GM10248 (cell line): ENCODE results near the gene CHP2.

Experiments used
- CTCF ChIA-PET: fragments of 300-600 bp; sonication (Branson Sonifier 250); formaldehyde crosslinking; extraction: SDS; loops from one replicate; lab custom pipeline; 2021; ENCODE audit warnings: antibody characterized with exemption; lab: Yijun Ruan, JAX
- POLR2A ChIA-PET: fragments of 350-650 bp; sonication (Branson Sonifier 250); formaldehyde crosslinking; extraction: SDS; loops from one replicate; lab custom pipeline; 2020; ENCODE audit warnings: antibody characterized with exemption; lab: Yijun Ruan, JAX
- DNase-seq: peaks from one replicate; pipeline ENCODE4 v3.0.0; 2012; ENCODE audit errors: extremely low spot score
- TF ChIP-seq, protein P1 (sequence below): IDR thresholded peaks from 2 replicates; pipeline ENCODE4 v1.5.1; 2012; ENCODE audit warnings: mild to moderate bottlenecking, low read depth; ENCODE audit errors: extremely low read depth, missing control alignments, control extremely low read depth

CHP2 gene

DNA sequence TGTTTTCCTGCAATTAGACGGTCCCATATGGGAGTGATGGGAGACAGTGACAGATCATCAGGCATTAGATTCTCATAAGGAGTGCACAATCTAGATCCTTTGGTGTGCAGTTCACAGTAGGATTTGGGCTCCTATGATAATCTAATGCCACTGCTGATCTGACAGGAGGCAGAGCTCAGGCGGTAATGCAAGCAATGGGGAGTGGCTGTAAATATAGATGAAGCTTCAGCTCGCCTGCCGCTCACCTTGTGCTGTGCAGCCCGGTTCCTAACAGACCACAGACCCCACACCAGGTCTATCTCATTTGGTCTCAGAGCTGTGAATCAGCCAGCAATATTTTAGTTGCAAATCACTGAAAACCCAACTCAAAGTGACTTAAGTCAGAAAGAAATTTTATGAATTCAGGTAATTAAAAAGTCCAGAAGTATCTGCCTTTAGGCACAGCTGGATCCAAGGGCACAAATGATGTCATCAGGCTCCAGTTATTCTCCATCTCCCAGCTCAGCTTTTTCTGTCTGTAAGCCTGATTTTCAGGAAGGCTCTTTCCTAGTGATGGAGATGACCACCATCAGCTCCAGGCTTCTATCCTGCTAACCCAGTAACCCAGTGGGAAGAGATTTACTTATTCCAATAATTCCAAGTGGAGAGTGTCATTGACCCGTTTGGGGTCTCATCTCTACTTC is 3.3 kb downstream of the CHP2 start:
- CTCF ChIA-PET = interaction anchor here (0.8 to 1.6 kb wide), 2 partner anchors 30 to 258 kb away, joined by 3 to 4 read pairs; no protein-coding TSS in a partner anchor
- TF ChIP-seq, protein P1, sequence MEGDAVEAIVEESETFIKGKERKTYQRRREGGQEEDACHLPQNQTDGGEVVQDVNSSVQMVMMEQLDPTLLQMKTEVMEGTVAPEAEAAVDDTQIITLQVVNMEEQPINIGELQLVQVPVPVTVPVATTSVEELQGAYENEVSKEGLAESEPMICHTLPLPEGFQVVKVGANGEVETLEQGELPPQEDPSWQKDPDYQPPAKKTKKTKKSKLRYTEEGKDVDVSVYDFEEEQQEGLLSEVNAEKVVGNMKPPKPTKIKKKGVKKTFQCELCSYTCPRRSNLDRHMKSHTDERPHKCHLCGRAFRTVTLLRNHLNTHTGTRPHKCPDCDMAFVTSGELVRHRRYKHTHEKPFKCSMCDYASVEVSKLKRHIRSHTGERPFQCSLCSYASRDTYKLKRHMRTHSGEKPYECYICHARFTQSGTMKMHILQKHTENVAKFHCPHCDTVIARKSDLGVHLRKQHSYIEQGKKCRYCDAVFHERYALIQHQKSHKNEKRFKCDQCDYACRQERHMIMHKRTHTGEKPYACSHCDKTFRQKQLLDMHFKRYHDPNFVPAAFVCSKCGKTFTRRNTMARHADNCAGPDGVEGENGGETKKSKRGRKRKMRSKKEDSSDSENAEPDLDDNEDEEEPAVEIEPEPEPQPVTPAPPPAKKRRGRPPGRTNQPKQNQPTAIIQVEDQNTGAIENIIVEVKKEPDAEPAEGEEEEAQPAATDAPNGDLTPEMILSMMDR = no peak
- no peak for DNase-seq
- POLR2A ChIA-PET = no interaction called here

DNA sequence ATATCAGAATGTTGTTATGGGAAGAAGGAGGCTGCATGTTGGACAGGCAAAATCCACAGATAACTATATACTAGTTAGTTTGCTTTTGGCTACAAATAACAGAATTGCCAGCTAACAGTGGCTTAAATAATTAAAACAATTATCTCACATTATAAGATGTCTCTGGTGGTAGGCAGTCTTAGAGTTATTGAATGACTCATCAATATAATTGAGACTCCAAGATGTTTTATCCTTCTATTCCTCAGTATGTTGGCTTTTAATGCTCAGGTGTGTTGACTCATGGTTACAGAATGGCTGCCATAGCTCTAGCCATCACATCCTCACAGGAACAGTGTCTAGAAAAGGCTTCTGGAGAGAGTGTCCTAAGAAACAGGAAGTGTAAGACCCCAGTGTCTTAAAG is 11.1 kb downstream of the CHP2 start:
- DNase-seq = no peak
- CTCF ChIA-PET = no interaction called here
- TF ChIP-seq, protein P1 = no peak
- POLR2A ChIA-PET = no interaction called here

DNA sequence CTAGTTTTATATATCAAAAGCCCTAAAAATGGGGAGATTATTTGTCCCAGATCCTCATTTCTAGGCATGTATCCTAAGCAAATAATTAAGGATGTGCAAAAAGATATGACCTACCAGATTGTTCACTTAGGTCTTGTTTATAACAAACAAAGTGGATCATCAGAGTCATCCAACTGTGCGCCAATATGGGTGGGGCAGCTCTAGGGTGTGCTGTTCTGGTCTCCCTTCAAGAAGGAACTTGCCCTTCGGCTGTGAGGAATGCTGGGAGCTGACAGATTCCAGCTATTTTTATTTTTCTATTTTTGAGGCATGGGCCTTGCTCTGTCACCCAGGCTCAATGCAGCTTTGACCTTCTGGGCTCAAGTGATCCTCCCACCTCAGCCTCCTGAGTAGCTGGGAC is 13.8 kb downstream of the CHP2 start:
- CTCF ChIA-PET = interaction anchor here (1.0 to 1.5 kb wide), 2 partner anchors 9 to 18 kb away, joined by 3 read pairs; no protein-coding TSS in a partner anchor
- no peak for DNase-seq
- POLR2A ChIA-PET = no interaction called here
- TF ChIP-seq, protein P1 = no peak

DNA sequence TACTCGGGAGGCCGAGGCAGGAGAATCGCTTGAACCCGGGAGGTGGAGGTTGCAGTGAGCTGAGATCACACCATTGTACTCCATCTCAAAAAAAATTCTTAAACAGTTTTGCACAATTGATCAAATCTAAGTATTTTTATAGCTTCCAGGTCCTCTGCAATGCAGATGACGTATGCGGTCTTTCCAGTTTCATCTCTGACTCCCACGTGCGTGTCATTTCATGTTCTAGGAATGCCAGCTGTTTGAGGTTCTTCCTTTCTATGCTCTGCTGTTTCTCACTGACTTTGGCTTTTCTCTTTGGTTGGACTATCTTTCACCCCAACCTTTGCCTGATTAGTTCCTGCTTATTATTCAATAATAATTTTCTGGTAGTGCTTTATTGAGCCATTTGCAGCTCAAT is 16.2 kb downstream of the CHP2 start:
- TF ChIP-seq, protein P1 = no peak
- CTCF ChIA-PET = no interaction called here
- POLR2A ChIA-PET = no interaction called here
- no peak for DNase-seq

DNA sequence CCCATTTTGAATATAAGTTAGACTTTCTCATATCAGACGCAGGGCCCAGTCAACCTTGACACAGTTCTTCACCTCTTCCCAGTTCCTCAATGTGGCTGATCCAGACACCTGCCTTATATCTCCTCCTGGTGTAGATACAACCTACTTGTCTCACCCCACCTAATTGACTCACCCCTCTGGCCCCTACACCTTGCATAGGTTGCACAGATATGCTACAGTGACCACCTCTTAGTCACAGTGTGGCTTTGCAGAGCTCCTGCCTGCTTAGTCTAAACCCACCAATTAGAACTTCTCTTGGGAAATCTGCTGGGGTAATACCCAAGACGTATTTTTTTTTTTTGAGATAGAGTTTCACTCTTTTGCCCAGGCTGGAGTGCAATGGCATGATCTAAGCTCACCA is 16.8 kb downstream of the CHP2 start:
- CTCF ChIA-PET = no interaction called here
- TF ChIP-seq, protein P1 = no peak

DNA sequence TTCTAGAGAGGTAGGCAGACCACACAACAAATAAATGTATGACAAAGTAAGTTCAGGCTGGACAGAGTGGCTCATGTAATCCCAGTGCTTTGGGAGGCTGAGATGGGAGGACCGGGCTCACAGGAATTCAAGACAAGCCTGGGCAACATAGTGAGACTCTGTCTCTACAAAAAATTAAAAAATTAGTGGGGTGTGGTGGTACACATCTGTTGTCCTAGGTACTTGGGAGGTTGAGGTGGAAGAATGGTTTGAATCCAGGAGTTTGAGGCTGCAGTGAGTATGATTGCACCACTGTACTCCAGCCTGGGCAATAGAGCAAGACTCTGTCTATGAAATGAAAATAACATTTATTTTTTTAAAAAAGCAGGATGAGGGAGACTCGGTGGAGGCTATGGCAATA is 18.5 kb downstream of the CHP2 start:
- DNase-seq = no peak
- TF ChIP-seq, protein P1 = no peak
- ChIA-PET POLR2A (no interaction called here), CTCF (interaction anchor here (1.8 kb wide), 1 partner anchor 28 kb away, joined by 3 read pairs; no protein-coding TSS in a partner anchor)

More for the DNA sequence above, 16.8 kb downstream of the CHP2 start:
- POLR2A ChIA-PET = no interaction called here
- no peak for DNase-seq
